ENCODE measurements around the gene PHRF1.
A peak's percentile ranks its signal among the peaks of the same experiment; 100 is the strongest.

Gene PHRF1

GRCh38 chr11:575996-576768 lies at the start of gene PHRF1:
Gene PHRF1, plus strand, starts transcription at chr11:576470. Its CDS starts 5,043 bp downstream, at chr11:581513.
- peak; percentile 92 for DNase-seq (ENCODE audit: low spot score)

- no peak for DNase-seq (ENCODE audit: low spot score)
These were observed 48.0 kb upstream of the PHRF1 start for GRCh38 chr11:528166-528814.

- DNase-seq (ENCODE audit: low spot score), result no peak
These were observed 47.2 kb upstream of the PHRF1 start for GRCh38 chr11:528815-529727.

- DNase-seq (ENCODE audit: low spot score), result no peak
These were observed 46.4 kb upstream of the PHRF1 start for GRCh38 chr11:529728-530411.

- DNase-seq (ENCODE audit: low spot score), result no peak
These were observed 45.1 kb upstream of the PHRF1 start for GRCh38 chr11:530960-531831.

GRCh38 chr11:531919-532526 lies 44.2 kb upstream of the PHRF1 start:
- DNase-seq (ENCODE audit: low spot score), result no peak

- DNase-seq (ENCODE audit: low spot score), result no peak
These were observed 43.7 kb upstream of the PHRF1 start for GRCh38 chr11:532527-532985.

GRCh38 chr11:532986-533585 lies 43.2 kb upstream of the PHRF1 start:
- no peak for DNase-seq (ENCODE audit: low spot score)

- DNase-seq (ENCODE audit: low spot score), result no peak
These were observed 42.5 kb upstream of the PHRF1 start for GRCh38 chr11:533586-534395.

GRCh38 chr11:534396-535209 lies 41.7 kb upstream of the PHRF1 start:
- DNase-seq (ENCODE audit: low spot score), result peak; percentile 47

- DNase-seq (ENCODE audit: low spot score), result no peak
These were observed 41.1 kb upstream of the PHRF1 start for GRCh38 chr11:535210-535518.

GRCh38 chr11:535519-536454 lies 40.5 kb upstream of the PHRF1 start, which contains the start of gene HRAS:
Gene HRAS, minus strand, starts transcription at chr11:535576.
- DNase-seq (ENCODE audit: low spot score), result peak; percentile 95

- DNase-seq (ENCODE audit: low spot score), result peak; percentile 98
These were observed 39.2 kb upstream of the PHRF1 start, which contains the start of gene LRRC56 for GRCh38 chr11:536841-537621. Gene LRRC56, plus strand, starts transcription at chr11:537527. Its CDS starts 3,158 bp downstream, at chr11:540685.

GRCh38 chr11:537622-538430 lies 38.4 kb upstream of the PHRF1 start:
- DNase-seq (ENCODE audit: low spot score), result no peak

- DNase-seq (ENCODE audit: low spot score), result no peak
These were observed 37.7 kb upstream of the PHRF1 start for GRCh38 chr11:538431-539051.
